ENCODE results near the gene NEAT1. TPM values are rescaled to one million over a fixed set of nuclear protein-coding genes. Genes with fewer than 3 reads are reported as not detected.
A peak's percentile ranks its signal among the peaks of the same experiment; 100 is the strongest.

Gene NEAT1
- total and polyA plus RNA-seq, 2 of the 8 experiments (the other 6 are each of a cell fraction or from before 2014, with no cell fraction given): 2.4 to 10.7 TPM

DNA sequence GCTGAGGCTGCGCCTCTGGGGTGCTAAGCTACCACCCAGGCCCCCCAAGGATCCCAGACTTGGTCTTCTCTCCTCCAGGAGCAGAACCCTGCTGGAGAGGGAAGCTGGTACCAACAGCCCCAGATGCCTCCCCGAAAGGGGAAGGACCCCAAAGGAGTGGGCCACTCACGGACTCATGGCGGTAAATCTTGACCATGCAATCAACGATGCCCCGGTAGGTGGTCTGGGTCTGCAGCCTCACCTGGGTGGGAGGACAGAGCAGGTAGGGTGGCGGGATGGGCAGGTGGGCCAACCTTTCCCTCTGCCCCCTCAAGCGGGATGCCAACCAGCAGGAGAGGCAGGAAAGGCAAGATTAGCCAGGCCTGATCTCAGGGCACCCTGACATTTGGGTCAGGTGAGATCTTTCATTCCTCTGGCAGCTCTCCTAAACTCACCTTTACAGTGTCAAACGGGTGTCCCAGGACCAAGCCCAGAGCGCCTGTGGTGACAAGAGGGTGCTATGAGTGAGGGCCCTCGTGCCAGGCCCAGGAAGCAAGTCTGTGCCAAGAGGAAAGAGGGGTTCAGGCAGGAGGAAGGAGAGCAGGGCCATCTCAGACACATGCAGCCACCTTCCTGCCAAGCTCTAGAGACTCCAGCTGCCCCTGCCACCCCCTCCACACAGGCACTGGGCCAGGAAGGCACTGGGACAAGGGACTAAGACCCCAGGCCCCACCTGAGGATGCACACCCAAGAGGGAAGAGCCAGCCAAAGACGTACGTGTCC lies 42.7 kb upstream of the NEAT1 start:
- no peaks in the 10 kb centered on the region for H3K9me3 ChIP-seq (ENCODE audit: insufficient read depth in 2 of 2, low read depth in 1 of 2, low read length in 1 of 2)
- POLR2A ChIA-PET (ENCODE audit: partially characterized antibody): interaction anchor here (0.6 to 3.6 kb wide), 6 partner anchors 43 to 127 kb away, joined by 3 to 36 read pairs (median 4); partner anchors contain the start of genes CDC42EP2, MALAT1 and NEAT1
- H2AFZ ChIP-seq (ENCODE audit: low read length): no peak overlapping the region
- H3K79me1 ChIP-seq (ENCODE audit: low read depth, low read length): no peaks in the 10 kb centered on the region
- no peak overlapping the region for H3K56ac ChIP-seq (replicated peaks; ENCODE audit: insufficient read length, low read depth, low read length)
- H4K5ac ChIP-seq (ENCODE audit: insufficient read length, low read depth, low read length): no peak overlapping the region
- H2BK20ac ChIP-seq (ENCODE audit: low read length): no peak overlapping the region
- no peak overlapping the region for H2AK5ac ChIP-seq (ENCODE audit: low read depth, low read length)
- peak overlapping the region; percentile 49 for H3K4ac ChIP-seq (replicated peaks; ENCODE audit: insufficient read length, low read depth, low read length)
- H3K4me2 ChIP-seq (ENCODE audit: insufficient read depth in 1 of 2, low read depth in 2 of 2, low read length in 2 of 2): no peak overlapping the region
- WGBS, 2 experiments (ENCODE audit: extremely low coverage in 1 of 2, insufficient coverage in 1 of 2, insufficient read length in 1 of 2, insufficient replicate concordance in 2 of 2, low coverage in 1 of 2, low lambda C conversion rate in 2 of 2, missing lambda C conversion rate in 1 of 2): 85% methylated on average over 13 of the region's 13 CpGs; no CpG with 5 or more reads in 1 of the 2 experiments
- H3K79me2 ChIP-seq (ENCODE audit: control insufficient read depth in 1 of 2, insufficient read depth in 2 of 2, low read length in 2 of 2): no peaks in the 10 kb centered on the region
- H2BK15ac ChIP-seq (ENCODE audit: low read length): no peak overlapping the region
- no peak overlapping the region for H2BK5ac ChIP-seq (ENCODE audit: low read depth, low read length)
- no peak overlapping the region for H3K18ac ChIP-seq (ENCODE audit: extremely low read depth, low read length)
- H4K8ac ChIP-seq (ENCODE audit: extremely low read depth, insufficient read depth, low read length): no peak overlapping the region
- no peaks in the 10 kb centered on the region for H3K23me2 ChIP-seq (ENCODE audit: low read depth, low read length)
- CTCF ChIA-PET (ENCODE audit: partially characterized antibody): interaction anchor here (0.6 to 5.2 kb wide), 23 partner anchors 8 to 902 kb away, joined by 3 to 30 read pairs (median 5); no protein-coding TSS in a partner anchor
- H3K23ac ChIP-seq (ENCODE audit: insufficient read length): no peak overlapping the region
- DNase-seq (ENCODE audit: low read depth in 1 of 2, low spot score in 2 of 2): no peak
- H4K91ac ChIP-seq (replicated peaks; ENCODE audit: insufficient read length, low read length): no peak overlapping the region
- H3K9ac ChIP-seq (replicated peaks in 1 of 4; ENCODE audit: extremely low read depth in 1 of 4, low read depth in 3 of 4, low read length in 3 of 4): no peak overlapping the region
- H3K27ac ChIP-seq (ENCODE audit: low read depth, low read length): no peak overlapping the region
- H3K36me3 ChIP-seq (ENCODE audit: control insufficient read depth in 2 of 4, insufficient read depth in 4 of 4, low read length in 3 of 4): no peaks in the 10 kb centered on the region
- H3K14ac ChIP-seq (ENCODE audit: insufficient read length): no peak overlapping the region
- peaks cover 0 to 12% (median 11%) of the 10 kb centered on the region in 4 experiments; a peak in 5 of 7 replicates for H3K4me1 ChIP-seq (replicated peaks in 1 of 4; ENCODE audit: control insufficient read depth in 3 of 4, insufficient read depth in 4 of 4, low read length in 3 of 4)
- H3K27me3 ChIP-seq (replicated peaks in 1 of 4; ENCODE audit: control insufficient read depth in 3 of 4, extremely low read depth in 1 of 4, insufficient read depth in 3 of 4, low read length in 3 of 4): no peaks in the 10 kb centered on the region
- H4K20me1 ChIP-seq (replicated peaks in 1 of 2; ENCODE audit: control insufficient read depth in 1 of 2, insufficient read depth in 2 of 2, low read length in 2 of 2): no peaks in the 10 kb centered on the region
- H2BK120ac ChIP-seq (replicated peaks; ENCODE audit: low read depth, low read length): no peak overlapping the region
- FAIRE-seq: no peak
- no peak overlapping the region for H3K4me3 ChIP-seq (ENCODE audit: extremely low read depth in 1 of 4, insufficient read depth in 2 of 4, low read depth in 3 of 4, low read length in 4 of 4)
- H2BK12ac ChIP-seq (ENCODE audit: low read depth, low read length): no peak overlapping the region
- TF ChIP-seq KDM1A (IDR thresholded peaks at IDR 0.05; ENCODE audit: borderline replicate concordance, low read length) (no peak), MAFK (IDR thresholded peaks at IDR 0.05; ENCODE audit: low read depth, low read length) (no peak), HDAC6 (IDR thresholded peaks at IDR 0.05; ENCODE audit: low read depth, low read length) (no peak), SIX5 (IDR thresholded peaks at IDR 0.05; ENCODE audit: low read depth, low read length) (no peak), KDM4A (IDR thresholded peaks at IDR 0.05; ENCODE audit: low read depth, low read length, severe bottlenecking) (no peak)
- TF ChIP-seq, protein P1, sequence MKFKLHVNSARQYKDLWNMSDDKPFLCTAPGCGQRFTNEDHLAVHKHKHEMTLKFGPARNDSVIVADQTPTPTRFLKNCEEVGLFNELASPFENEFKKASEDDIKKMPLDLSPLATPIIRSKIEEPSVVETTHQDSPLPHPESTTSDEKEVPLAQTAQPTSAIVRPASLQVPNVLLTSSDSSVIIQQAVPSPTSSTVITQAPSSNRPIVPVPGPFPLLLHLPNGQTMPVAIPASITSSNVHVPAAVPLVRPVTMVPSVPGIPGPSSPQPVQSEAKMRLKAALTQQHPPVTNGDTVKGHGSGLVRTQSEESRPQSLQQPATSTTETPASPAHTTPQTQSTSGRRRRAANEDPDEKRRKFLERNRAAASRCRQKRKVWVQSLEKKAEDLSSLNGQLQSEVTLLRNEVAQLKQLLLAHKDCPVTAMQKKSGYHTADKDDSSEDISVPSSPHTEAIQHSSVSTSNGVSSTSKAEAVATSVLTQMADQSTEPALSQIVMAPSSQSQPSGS (IDR thresholded peaks at IDR 0.05; ENCODE audit: low read length): no peak

Data from H1 (cell line).